CD8-positive, alpha-beta memory T cell (primary cell): ENCODE results near the gene CHRM5. TPM values are rescaled to one million over a fixed set of nuclear protein-coding genes. Genes with fewer than 3 reads are reported as not detected.
A peak's percentile ranks its signal among the peaks of the same experiment; 100 is the strongest.
"Not testable (repeated sequence)": the region's sequence is repeated elsewhere in the genome, so short reads cannot be mapped to it uniquely, and the experiment has no call there.

Experiments
- CTCF ChIA-PET: fragments of 350-600 bp; sonication (Branson Sonifier 250); formaldehyde crosslinking; loops from one replicate; lab custom pipeline; 2021; ENCODE audit warnings: antibody characterized with exemption; lab: Charles Lee
- POLR2A ChIA-PET: fragments of 350-600 bp; sonication (Branson Sonifier 250); formaldehyde crosslinking; loops from one replicate; lab custom pipeline; 2021; ENCODE audit warnings: antibody characterized with exemption; lab: Charles Lee
- DNase-seq, 5 donors: peaks; one replicate each; pipeline versions ENCODE4 v3.0.0 to v3.0.0-alpha.2; 2020 to 2022; ENCODE audit warnings: mixed read lengths in 1 of 5
- H3K27ac ChIP-seq: one replicate; pipeline ENCODE4 v1.7.0; 2013; ENCODE audit warnings: low read depth, mild to moderate bottlenecking, low read length, moderate library complexity
- H3K27me3 ChIP-seq: 2 replicates; pipeline ENCODE4 v1.7.0; 2013; ENCODE audit warnings: low read length, mild to moderate bottlenecking; ENCODE audit not compliant: insufficient read depth, poor library complexity, severe bottlenecking
- H3K36me3 ChIP-seq: 2 replicates; pipeline ENCODE4 v1.7.0; 2013; ENCODE audit warnings: mild to moderate bottlenecking, low read length, moderate library complexity; ENCODE audit not compliant: insufficient read depth
- H3K4me1 ChIP-seq: 2 replicates; pipeline ENCODE4 v1.7.0; 2013; ENCODE audit warnings: mild to moderate bottlenecking, low read length, moderate library complexity; ENCODE audit not compliant: insufficient read depth
- H3K4me3 ChIP-seq: 2 replicates; pipeline ENCODE4 v1.7.0; 2013; ENCODE audit warnings: mild to moderate bottlenecking, low read length
- H3K9me3 ChIP-seq: 2 replicates; pipeline ENCODE4 v1.7.0; 2013; ENCODE audit warnings: mild to moderate bottlenecking, low read length
- H3K27ac Mint-ChIP-seq, 8 donors: one replicate each; pipeline ENCODE4 v1.8.0; 2020 to 2021; ENCODE audit warnings: mixed read lengths in 8 of 8, mild to moderate bottlenecking in 6 of 8, inconsistent platforms in 3 of 8, moderate library complexity in 3 of 8
- H3K27me3 Mint-ChIP-seq, 2 donors: one replicate each; pipeline ENCODE4 v1.8.0; 2020 to 2021; ENCODE audit warnings: mixed read lengths in 2 of 2, mild to moderate bottlenecking in 1 of 2, moderate library complexity in 1 of 2
- H3K36me3 Mint-ChIP-seq, 3 donors: one replicate each; pipeline ENCODE4 v1.8.0; 2020 to 2021; ENCODE audit warnings: mixed read lengths in 3 of 3, inconsistent platforms in 1 of 3, mild to moderate bottlenecking in 1 of 3
- H3K4me1 Mint-ChIP-seq, 3 donors: one replicate each; pipeline ENCODE4 v1.8.0; 2020 to 2021; ENCODE audit warnings: mixed read lengths in 3 of 3, inconsistent platforms in 1 of 3, mild to moderate bottlenecking in 1 of 3
- H3K4me3 Mint-ChIP-seq, 7 donors: one replicate each; pipeline ENCODE4 v1.8.0; 2020 to 2021; ENCODE audit warnings: mixed read lengths in 7 of 7, mild to moderate bottlenecking in 6 of 7, moderate library complexity in 4 of 7, inconsistent platforms in 2 of 7
- H3K9me3 Mint-ChIP-seq, 5 donors: one replicate each; pipeline ENCODE4 v1.8.0; 2020 to 2022; ENCODE audit warnings: mixed read lengths in 5 of 5, mild to moderate bottlenecking in 3 of 5, moderate library complexity in 2 of 5, inconsistent platforms in 1 of 5
- polyA plus RNA-seq: library from polyadenylated mRNA; unstranded; fragments of 300-500 nt; fragmentation: Illumina TruSeq; gene quantifications from one replicate; pipeline ENCODE4 v1.2.3, GENCODE V29; 2021
- total RNA-seq, 2 experiments: library from RNA; stranded (reverse); gene quantifications; one replicate each; pipeline ENCODE4 v1.2.3, GENCODE V29; 2021

Gene CHRM5
- total and polyA plus RNA-seq, 3 experiments from 2014 or later, result not detected

DNA sequence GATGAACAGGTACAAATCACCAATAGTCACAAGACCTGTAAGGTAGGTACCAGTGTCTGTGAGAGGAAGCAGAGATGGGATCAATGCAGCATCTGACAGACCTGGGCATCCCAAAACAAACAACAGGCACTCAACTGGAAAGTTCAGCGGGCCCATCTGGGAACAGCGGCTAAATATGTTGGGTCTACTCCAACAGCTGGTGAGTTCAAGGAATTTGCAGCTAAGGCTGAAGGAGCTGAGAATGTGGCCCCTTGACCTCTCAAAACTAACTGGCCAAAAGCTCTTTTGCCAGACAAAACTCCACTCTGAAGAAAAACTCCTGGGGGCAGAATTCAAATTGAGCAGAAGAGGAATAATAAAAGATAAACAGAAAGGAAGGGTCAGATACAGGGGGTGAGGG, 46.3 kb downstream of the CHRM5 start:
- H3K27me3 ChIP-seq, result no peaks in the 10 kb centered on the region
- H3K36me3 Mint-ChIP-seq, result peaks cover 0 to 2% (median 0%) of the 10 kb centered on the region in 3 donors
- no peaks in the 10 kb centered on the region for H3K36me3 ChIP-seq
- H3K4me3 ChIP-seq, result no peak overlapping the region
- H3K27ac ChIP-seq, result no peak overlapping the region
- H3K9me3 ChIP-seq, result no peaks in the 10 kb centered on the region
- H3K27ac Mint-ChIP-seq, result peak overlapping the region in 1 of 8 donors; percentile 27
- H3K4me3 Mint-ChIP-seq, result no peak overlapping the region
- ChIA-PET CTCF (no interaction called here), POLR2A (no interaction called here)
- DNase-seq, result no peak
- H3K4me1 Mint-ChIP-seq, result peaks cover 18 to 24% (median 19%) of the 10 kb centered on the region in 3 donors
- H3K9me3 Mint-ChIP-seq, result no peaks in the 10 kb centered on the region
- peaks cover 7% of the 10 kb centered on the region for H3K4me1 ChIP-seq
- H3K27me3 Mint-ChIP-seq, result peaks cover 0 to 2% of the 10 kb centered on the region in 2 donors

DNA sequence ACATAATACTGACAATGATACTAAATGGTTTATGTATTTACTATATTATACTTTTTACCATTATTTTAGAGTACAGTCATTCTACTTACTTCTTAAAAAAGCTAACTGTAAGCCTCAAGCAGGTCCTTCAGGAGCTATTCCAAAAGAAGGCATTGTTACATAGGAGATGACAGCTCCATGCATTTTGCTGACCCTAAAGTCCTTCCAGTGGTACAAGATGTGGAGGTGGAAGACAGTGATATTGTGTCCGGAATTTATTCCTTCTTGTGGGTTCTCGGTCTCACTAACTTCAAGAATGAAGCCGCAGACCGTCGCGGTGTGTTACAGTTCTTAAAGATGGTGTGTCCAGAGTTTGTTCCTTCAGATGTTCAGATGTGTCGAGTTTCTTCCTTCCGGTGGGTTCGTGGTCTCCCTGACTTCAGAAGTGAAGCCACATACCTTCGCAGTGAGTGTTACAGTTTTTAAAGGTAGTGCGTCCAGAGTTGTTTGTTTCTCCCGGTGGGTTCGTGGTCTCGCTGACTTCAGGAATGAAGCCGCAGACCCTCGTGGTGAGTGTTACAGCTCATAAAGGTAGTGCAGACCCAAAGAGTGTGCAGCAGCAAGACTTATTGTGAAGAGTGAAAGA, 49.8 kb downstream of the CHRM5 start:
- Histone ChIP-seq H3K9me3 (no peaks in the 10 kb centered on the region), H3K27me3 (no peaks in the 10 kb centered on the region), H3K4me1 (peaks cover 7% of the 10 kb centered on the region), H3K36me3 (no peaks in the 10 kb centered on the region), H3K4me3 (no peak overlapping the region), H3K27ac (no peak overlapping the region)
- H3K27ac Mint-ChIP-seq, result peak overlapping the region; percentile 6 to 90 (median 70)
- H3K27me3 Mint-ChIP-seq, result peaks cover 0 to 2% of the 10 kb centered on the region in 2 donors
- H3K9me3 Mint-ChIP-seq, result no peaks in the 10 kb centered on the region
- POLR2A ChIA-PET, result interaction anchor here (1.4 kb wide), 1 partner anchor 21 kb away, joined by 3 read pairs; the partner anchor contains the start of gene AVEN
- H3K4me1 Mint-ChIP-seq, result peaks cover 20 to 23% (median 21%) of the 10 kb centered on the region in 3 donors
- DNase-seq, result peak; percentile 2 to 80 (median 60)
- H3K36me3 Mint-ChIP-seq, result peaks cover 0 to 2% (median 1%) of the 10 kb centered on the region in 3 donors
- CTCF ChIA-PET, result interaction anchor here (1.0 kb wide), 1 partner anchor 9 kb away, joined by 3 read pairs; no protein-coding TSS in a partner anchor
- peak overlapping the region; percentile 35 to 86 (median 74) for H3K4me3 Mint-ChIP-seq

- H3K4me1 ChIP-seq, H3K36me3 Mint-ChIP-seq, H3K4me3 ChIP-seq, H3K27ac ChIP-seq, H3K9me3 ChIP-seq, H3K9me3 Mint-ChIP-seq, H3K36me3 ChIP-seq, H3K27me3 Mint-ChIP-seq, H3K27me3 ChIP-seq, DNase-seq: not testable (repeated sequence)
- ChIA-PET POLR2A (interaction anchor here (1.4 kb wide), 1 partner anchor 20 kb away, joined by 3 read pairs; the partner anchor contains the start of gene AVEN), CTCF (interaction anchor here (1.0 kb wide), 1 partner anchor 9 kb away, joined by 3 read pairs; no protein-coding TSS in a partner anchor)
- Mint-ChIP-seq H3K27ac (peak overlapping the region in 5 of 8 donors; percentile 44 to 90 (median 81)), H3K4me3 (peak overlapping the region; percentile 35 to 86 (median 74)), H3K4me1 (peaks cover 20 to 23% (median 21%) of the 10 kb centered on the region in 3 donors)
These were observed 50.4 kb downstream of the CHRM5 start for GRCh38 chr15:34018738-34019137.

DNA sequence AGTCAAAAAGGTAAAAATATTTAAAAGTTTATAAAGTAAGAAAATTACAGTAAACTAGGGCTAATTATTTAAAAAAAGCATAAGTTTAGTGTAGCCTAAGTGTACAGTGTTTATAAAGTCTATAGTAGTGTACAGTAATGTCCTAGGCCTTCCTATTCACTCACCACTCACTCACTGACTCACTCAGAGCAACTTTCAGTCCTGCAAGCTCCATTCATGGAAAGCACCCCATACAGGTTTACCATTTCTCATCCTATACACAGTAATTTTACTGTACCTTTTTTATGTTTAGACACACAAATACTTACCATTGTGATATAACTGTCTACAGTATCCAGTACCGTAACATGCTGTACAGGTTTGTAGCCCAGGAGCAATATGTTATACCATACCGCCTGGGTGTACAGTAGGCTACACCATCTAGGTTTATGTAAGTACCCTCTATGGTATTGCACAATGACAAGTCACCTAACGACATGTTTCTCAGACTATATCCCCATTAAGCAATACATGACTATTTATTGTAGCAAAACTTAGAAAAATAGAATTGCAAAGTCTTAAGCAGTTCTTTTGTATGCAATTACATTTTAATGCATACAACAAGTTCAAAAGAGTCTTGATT, 51.2 kb downstream of the CHRM5 start:
- no peak for DNase-seq
- H3K36me3 Mint-ChIP-seq, result peaks cover 0 to 5% (median 0%) of the 10 kb centered on the region in 3 donors
- H3K4me3 ChIP-seq, result no peak overlapping the region
- H3K36me3 ChIP-seq, result no peaks in the 10 kb centered on the region
- H3K9me3 Mint-ChIP-seq, result no peaks in the 10 kb centered on the region
- ChIA-PET CTCF (interaction anchor here (1.0 kb wide), 1 partner anchor 10 kb away, joined by 3 read pairs; no protein-coding TSS in a partner anchor), POLR2A (interaction anchor here (1.4 kb wide), 1 partner anchor 20 kb away, joined by 3 read pairs; the partner anchor contains the start of gene AVEN)
- H3K27ac Mint-ChIP-seq, result no peak overlapping the region
- no peak overlapping the region for H3K27ac ChIP-seq
- H3K4me1 ChIP-seq, result peaks cover 7% of the 10 kb centered on the region
- peaks cover 20 to 23% (median 21%) of the 10 kb centered on the region in 3 donors for H3K4me1 Mint-ChIP-seq
- no peak overlapping the region for H3K4me3 Mint-ChIP-seq
- H3K27me3 Mint-ChIP-seq, result peaks cover 0 to 2% of the 10 kb centered on the region in 2 donors
- H3K9me3 ChIP-seq, result no peaks in the 10 kb centered on the region
- no peaks in the 10 kb centered on the region for H3K27me3 ChIP-seq

DNA sequence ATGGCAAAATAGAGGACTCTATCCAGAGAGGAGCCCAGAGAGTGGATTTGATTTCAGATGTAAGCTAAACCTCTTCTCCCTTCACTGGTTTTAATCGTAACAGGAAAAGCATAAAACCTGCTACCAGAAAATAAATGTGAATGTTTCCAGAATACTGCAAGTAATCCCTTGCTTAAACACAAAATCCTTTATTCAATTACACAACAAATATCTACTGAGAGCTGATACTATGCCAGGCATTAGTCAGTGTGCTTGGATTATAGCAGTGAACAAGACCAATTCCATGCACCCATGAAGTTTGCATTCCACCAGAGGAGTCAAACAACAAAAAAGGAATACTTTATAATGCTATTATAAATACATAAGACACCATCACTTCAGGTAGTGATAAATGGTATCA, 55.6 kb downstream of the CHRM5 start:
- DNase-seq, result no peak
- H3K27me3 Mint-ChIP-seq, result no peaks in the 10 kb centered on the region
- ChIA-PET CTCF (no interaction called here), POLR2A (no interaction called here)
- no peak overlapping the region for H3K4me3 Mint-ChIP-seq
- H3K27ac Mint-ChIP-seq, result no peak overlapping the region
- H3K4me3 ChIP-seq, result no peak overlapping the region
- no peak overlapping the region for H3K27ac ChIP-seq
- no peaks in the 10 kb centered on the region for H3K36me3 ChIP-seq
- H3K9me3 Mint-ChIP-seq, result peaks cover 0 to 4% (median 0%) of the 10 kb centered on the region in 5 donors
- peaks cover 1% of the 10 kb centered on the region for H3K4me1 ChIP-seq
- no peaks in the 10 kb centered on the region for H3K9me3 ChIP-seq
- H3K27me3 ChIP-seq, result no peaks in the 10 kb centered on the region
- H3K36me3 Mint-ChIP-seq, result peaks cover 0 to 7% (median 0%) of the 10 kb centered on the region in 3 donors
- peaks cover 3 to 5% (median 3%) of the 10 kb centered on the region in 3 donors for H3K4me1 Mint-ChIP-seq

DNA sequence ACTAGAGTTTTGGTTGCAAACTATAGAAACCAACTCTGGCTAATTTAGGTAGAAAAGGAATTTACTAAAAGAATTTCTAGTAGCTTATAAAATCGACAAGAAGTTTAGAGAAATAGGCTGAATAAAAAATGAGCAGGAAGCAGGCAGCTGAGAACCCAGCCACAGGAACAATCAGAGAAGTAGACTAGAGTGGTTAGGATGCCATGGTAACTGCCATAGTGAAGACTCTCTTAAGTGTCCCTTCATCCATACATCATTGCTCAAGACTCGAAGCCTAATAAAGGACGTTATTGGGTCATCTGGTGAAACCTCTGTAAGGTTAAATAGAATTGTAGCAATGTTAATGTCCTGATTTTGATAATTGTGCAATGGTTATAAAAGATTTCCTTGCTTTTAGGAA, 57.0 kb downstream of the CHRM5 start:
- peaks cover 0 to 7% (median 0%) of the 10 kb centered on the region in 3 donors for H3K36me3 Mint-ChIP-seq
- H3K27ac ChIP-seq, result no peak overlapping the region
- H3K27me3 ChIP-seq, result no peaks in the 10 kb centered on the region
- no peaks in the 10 kb centered on the region for H3K27me3 Mint-ChIP-seq
- H3K27ac Mint-ChIP-seq, result no peak overlapping the region
- no peak for DNase-seq
- peaks cover 0 to 4% (median 0%) of the 10 kb centered on the region in 5 donors for H3K9me3 Mint-ChIP-seq
- H3K4me1 Mint-ChIP-seq, result peaks cover 0 to 5% (median 0%) of the 10 kb centered on the region in 3 donors
- no peaks in the 10 kb centered on the region for H3K9me3 ChIP-seq
- no peak overlapping the region for H3K4me3 ChIP-seq
- no peak overlapping the region for H3K4me3 Mint-ChIP-seq
- POLR2A ChIA-PET, result no interaction called here
- H3K4me1 ChIP-seq, result no peaks in the 10 kb centered on the region
- CTCF ChIA-PET, result no interaction called here
- H3K36me3 ChIP-seq, result no peaks in the 10 kb centered on the region

GRCh38 chr15:34027606-34028005, 59.3 kb downstream of the CHRM5 start:
- Histone ChIP-seq H3K4me1 (no peaks in the 10 kb centered on the region), H3K36me3 (no peaks in the 10 kb centered on the region), H3K4me3 (no peak overlapping the region), H3K9me3 (no peaks in the 10 kb centered on the region), H3K27ac (no peak overlapping the region), H3K27me3 (no peaks in the 10 kb centered on the region)
- H3K4me3 Mint-ChIP-seq, result no peak overlapping the region
- no peaks in the 10 kb centered on the region for H3K27me3 Mint-ChIP-seq
- CTCF ChIA-PET, result no interaction called here
- H3K4me1 Mint-ChIP-seq, result peaks cover 0 to 3% (median 0%) of the 10 kb centered on the region in 3 donors
- peaks cover 0 to 4% (median 0%) of the 10 kb centered on the region in 5 donors for H3K9me3 Mint-ChIP-seq
- POLR2A ChIA-PET, result no interaction called here
- peaks cover 0 to 7% (median 0%) of the 10 kb centered on the region in 3 donors for H3K36me3 Mint-ChIP-seq
- DNase-seq, result no peak
- no peak overlapping the region for H3K27ac Mint-ChIP-seq
